ENCODE data around the gene OGA.

Gene OGA

DNA sequence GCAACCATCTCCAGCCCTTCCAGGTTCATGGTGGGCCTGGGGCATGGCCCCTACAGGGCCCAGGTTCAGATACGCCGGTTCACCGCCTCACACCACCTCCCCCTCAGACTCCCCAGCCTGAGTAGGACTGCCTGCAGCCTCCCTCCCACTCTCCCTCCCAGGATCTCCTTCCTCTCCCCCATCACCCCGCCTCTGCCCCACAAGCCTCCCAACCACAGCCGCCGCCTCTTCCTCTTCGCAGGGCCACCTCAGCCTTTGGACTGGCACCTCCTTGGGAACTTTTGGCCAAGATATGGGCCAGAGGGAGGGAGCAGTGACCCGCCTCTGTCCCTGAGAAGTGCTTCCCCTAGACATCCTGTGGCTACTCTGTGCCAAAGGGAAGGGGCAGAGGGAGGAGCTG is 16.1 kb upstream of the OGA start:
- DNase-seq = peak; percentile 87

- DNase-seq = no peak
Measured at GRCh38 chr10:101833466-101833865, 15.2 kb upstream of the OGA start.

- no peak for DNase-seq
Measured at GRCh38 chr10:101832325-101832771, 14.1 kb upstream of the OGA start.

DNA sequence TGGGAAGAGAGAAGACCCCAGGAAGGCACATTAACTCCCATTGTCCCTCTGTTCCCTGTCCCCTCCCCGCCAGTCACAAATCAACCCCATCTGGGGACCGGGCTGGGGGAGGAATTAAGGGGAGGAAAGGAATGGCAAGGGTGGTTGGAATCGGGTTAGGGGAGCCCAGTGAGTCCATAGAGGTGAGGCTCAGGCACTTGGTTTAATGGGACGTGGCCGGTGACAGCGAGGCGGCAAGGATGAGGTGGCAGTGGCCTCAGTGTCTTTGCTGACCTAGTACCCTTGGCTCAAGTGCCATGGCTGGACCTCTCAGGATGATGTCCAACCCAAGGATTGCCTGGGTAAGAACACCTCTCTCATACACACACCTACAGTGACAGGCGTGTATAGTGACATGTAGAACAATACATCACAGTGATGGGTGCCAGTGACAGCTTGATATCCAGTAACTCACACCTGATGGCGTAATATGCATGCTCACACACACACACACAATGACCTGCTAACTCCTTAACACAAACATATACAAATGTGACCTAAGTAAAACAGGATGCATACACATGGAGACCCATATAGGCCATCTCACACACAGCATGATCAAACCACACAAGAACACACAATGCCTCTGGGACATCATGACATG is 13.0 kb upstream of the OGA start:
- no peak for DNase-seq

DNA sequence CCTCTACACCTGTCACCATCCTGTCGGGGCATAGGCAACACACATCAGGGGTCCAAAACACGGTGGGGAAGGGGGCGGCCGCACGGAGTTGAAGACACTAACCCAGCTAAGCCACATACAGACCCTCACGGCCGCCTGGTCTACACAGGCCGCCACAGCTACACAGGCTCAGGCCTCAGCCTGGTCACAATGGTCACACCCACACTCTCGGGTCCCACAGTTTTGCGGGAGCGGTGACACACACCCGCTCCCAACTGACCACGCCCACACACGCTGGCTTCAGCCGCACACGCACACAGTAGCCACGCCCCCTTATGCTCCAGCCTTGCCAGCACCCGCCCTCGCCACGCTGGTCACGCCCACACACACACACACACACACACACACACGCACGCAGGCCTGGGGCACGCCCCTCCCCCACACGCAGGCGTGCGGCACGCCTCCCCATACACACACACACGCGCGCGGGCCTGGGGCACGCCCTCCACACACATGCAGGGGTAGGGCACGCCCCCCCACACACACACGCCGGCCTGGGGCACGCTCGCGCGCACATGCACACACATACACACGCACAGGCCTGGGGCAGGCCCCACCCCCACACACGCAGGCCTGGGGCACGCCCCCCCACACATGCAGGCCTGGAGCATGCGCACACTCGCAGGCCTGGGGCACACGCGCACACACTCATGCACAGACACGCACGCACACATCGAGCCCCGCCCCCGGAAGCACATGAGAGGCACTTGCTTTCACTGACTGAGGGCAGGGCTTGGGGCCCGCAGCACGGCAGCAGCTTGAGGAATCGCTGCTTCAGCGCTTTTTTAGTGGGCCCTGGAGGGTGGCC is 12.3 kb upstream of the OGA start:
- DNase-seq = peak; percentile 97

- peak; percentile 86 for DNase-seq
Measured at GRCh38 chr10:101829561-101830315, 11.5 kb upstream of the OGA start.

DNA sequence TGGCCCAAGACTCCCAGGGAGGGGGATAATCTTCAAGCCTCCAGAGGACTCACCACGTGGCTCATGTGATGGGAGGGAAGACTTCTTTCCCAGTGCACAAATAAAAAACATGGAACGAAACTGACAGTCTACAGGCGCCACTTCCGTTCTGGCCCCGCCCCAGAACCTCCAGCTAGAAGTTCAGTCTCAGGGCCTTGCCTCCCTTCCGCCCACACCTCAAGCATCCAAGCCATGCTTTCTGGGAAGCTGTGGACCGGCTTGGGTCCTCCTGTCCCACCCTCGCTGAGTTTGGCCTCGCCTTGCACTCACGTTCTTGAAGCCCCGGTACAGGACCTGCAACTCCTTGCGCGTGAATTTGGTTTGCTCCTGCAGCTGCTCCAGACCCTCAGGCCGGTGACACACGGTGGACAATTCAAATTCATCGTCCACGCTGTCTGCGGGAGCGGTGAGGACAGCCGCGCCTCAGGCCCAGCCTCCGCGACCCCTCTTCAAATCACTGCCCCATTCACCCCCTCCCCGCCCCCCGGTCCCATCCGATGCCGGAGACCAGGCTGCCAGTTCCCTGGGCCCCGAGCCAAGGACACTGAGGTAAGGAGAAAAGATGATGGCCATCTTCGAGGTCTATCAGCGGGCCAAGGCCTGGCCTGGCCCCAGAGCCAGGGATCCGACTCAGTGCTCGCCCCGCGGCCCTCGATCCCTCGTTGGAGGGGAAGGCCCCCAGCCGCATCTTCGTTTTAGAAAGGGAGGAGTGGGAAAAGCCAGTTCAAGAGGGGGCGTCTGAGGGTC is 10.7 kb upstream of the OGA start:
- DNase-seq = no peak

GRCh38 chr10:101827919-101828600 is 9.8 kb upstream of the OGA start:
- no peak for DNase-seq

GRCh38 chr10:101826852-101827434 is 8.7 kb upstream of the OGA start:
- no peak for DNase-seq

GRCh38 chr10:101824736-101825135 is 6.5 kb upstream of the OGA start:
- DNase-seq = peak; percentile 71

DNA sequence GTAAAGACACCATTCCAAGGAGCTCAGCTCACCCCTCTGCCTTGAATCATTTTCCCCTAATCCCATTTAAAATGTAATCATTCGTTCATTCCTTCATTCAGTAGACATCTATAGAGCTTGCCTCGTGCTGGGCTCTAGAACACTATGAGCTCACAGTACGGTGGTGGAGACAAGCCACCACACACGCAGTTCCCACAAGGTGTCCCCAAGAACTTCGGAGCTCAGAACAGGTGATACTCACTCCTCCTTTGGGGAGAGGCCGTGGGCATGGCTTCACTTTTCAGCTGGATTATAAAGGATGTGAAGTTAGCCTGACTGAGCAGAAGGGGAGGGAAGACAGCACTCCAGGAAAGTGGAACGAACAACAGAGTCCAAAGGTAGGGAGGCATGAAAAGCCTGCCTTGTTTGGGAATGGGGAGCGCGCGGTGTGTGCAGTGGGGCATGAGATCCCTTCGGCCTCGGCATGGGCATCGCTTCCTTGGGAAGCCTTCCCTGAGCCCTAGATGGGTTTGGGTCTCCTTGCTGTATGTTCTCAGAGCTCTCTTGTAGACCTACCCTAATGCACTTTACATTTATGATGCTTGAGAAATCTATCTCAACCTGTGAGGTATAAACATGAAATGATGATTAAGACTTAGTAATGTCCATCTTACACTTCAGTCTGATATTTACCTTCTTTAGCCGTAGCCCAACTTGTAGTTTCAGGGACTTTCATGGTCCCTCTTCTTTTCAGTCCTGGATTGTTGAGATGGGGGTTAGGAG is 809 bp upstream of the OGA start:
- DNase-seq = no peak

GRCh38 chr10:101817337-101818118 is 716 bp downstream of the OGA start:
- DNase-seq = peak; percentile 98

DNA sequence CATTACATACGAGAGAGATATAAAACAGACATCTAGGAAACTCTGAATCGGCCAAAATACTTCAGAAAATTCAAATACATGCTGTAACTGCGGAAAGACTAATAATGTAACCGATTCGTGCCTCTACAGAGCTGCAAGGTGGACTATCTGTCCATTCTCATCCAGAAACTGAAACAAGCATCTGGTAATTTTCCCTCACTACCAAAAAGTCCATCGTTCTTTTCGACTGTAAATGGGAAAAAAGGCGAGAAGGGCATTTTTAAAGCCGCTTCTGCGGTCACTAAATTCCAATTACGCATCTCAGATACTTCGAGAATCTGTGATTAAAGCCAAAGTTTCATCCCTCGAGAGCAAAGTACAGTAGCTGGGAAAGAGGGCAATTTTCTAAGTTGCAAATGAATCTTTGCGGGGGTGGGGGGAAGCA is 1.3 kb downstream of the OGA start:
- no peak for DNase-seq

GRCh38 chr10:101816376-101816775 is 1.9 kb downstream of the OGA start:
- DNase-seq = no peak

GRCh38 chr10:101814466-101815071 is 3.7 kb downstream of the OGA start:
- no peak for DNase-seq

GRCh38 chr10:101812606-101813005 is 5.6 kb downstream of the OGA start:
- DNase-seq = no peak

- no peak for DNase-seq
Measured at GRCh38 chr10:101807158-101807557, 11.1 kb downstream of the OGA start.

DNA sequence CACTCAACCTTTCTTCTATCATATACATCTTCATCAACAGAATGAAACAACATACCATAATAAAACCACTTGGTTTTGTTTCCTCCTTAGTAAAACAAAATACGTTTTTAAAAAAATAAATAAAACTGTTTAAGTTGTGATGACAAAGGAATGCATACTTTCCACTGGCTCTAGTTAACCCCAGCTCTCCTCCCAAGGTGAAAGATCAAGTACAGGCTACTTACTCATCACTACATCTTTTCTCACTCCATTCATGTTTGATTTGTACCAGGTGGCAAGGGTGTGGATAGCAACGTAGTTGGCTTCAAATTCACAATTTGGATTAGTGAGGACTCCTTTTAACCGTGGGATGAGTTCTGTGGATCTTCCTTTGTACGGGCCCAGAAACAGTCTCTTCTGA is 14.7 kb downstream of the OGA start:
- no peak for DNase-seq

- DNase-seq = no peak
Measured at GRCh38 chr10:101797403-101798059, 20.7 kb downstream of the OGA start.

All from hematopoietic multipotent progenitor cell treated with erythropoietin and hydrocortisone succinate and interleukin-3 and kit ligand, for 4 days (in vitro differentiated cells).